OCI-LY7 (cell line): ENCODE results near the gene C5orf47. TPM values are rescaled to one million over a fixed set of nuclear protein-coding genes. Genes with fewer than 3 reads are reported as not detected.
A peak's percentile ranks its signal among the peaks of the same experiment; 100 is the strongest.

Experiments
- BruUV-seq: library from RNA; stranded (reverse); fragments of 400-500 nt; replicated peaks from 2 replicates; lab custom pipeline; 2021; lab: Mats Ljungman, UMichigan
- CTCF ChIA-PET: fragments of 300-600 bp; sonication (Branson Sonifier 250); formaldehyde crosslinking; loops from one replicate; lab custom pipeline; 2022; ENCODE audit warnings: antibody characterized with exemption; ENCODE audit not compliant: unreplicated experiment; lab: Charles Lee
- POLR2A ChIA-PET: fragments of 300-600 bp; sonication (Branson Sonifier 250); formaldehyde crosslinking; loops from one replicate; lab custom pipeline; 2022; ENCODE audit warnings: antibody characterized with exemption; lab: Charles Lee
- DNase-seq: peaks from one replicate; pipeline ENCODE4 v3.0.0-alpha.2; 2015; ENCODE audit warnings: low spot score
- H2AFZ ChIP-seq: fragments of 200-600 bp; sonication (generic), shearing (Covaris generic); 2 replicates; pipeline ENCODE4 v1.6.1; 2014; ENCODE audit warnings: mild to moderate bottlenecking, antibody characterized with exemption, low read length, moderate library complexity
- H3K27ac ChIP-seq: fragments of 200-600 bp; sonication (generic); 2 replicates; pipeline ENCODE4 v1.5.1; 2014; ENCODE audit warnings: mixed run types, low read depth, mild to moderate bottlenecking, moderate library complexity, low read length, inconsistent platforms; ENCODE audit not compliant: poor library complexity, severe bottlenecking
- H3K36me3 ChIP-seq: fragments of 200-600 bp; sonication (generic); 2 replicates; pipeline ENCODE4 v1.6.1; 2014; ENCODE audit warnings: mild to moderate bottlenecking, antibody characterized with exemption, low read length, moderate library complexity, mixed read lengths; ENCODE audit not compliant: insufficient read depth
- H3K4me1 ChIP-seq: fragments of 200-600 bp; sonication (generic); 2 replicates; pipeline ENCODE4 v1.5.1; 2014; ENCODE audit warnings: mild to moderate bottlenecking, low read length; ENCODE audit not compliant: insufficient read depth, poor library complexity, severe bottlenecking
- H3K4me2 ChIP-seq: fragments of 200-600 bp; sonication (generic); 2 replicates; pipeline ENCODE4 v1.6.1; 2014; ENCODE audit warnings: mild to moderate bottlenecking, low read length
- H3K4me3 ChIP-seq: fragments of 200-600 bp; sonication (generic); 2 replicates; pipeline ENCODE4 v1.5.1; 2014; ENCODE audit warnings: mild to moderate bottlenecking, low read depth, low read length; ENCODE audit not compliant: poor library complexity, severe bottlenecking
- H3K79me2 ChIP-seq: fragments of 200-600 bp; sonication (generic); 2 replicates; pipeline ENCODE4 v1.6.1; 2016; ENCODE audit warnings: low read depth, mild to moderate bottlenecking, low read length, moderate library complexity, mixed read lengths; ENCODE audit not compliant: insufficient read depth
- H3K9me2 ChIP-seq: fragments of 200-600 bp; sonication (generic); 2 replicates; pipeline ENCODE4 v1.6.1; 2016; ENCODE audit warnings: mild to moderate bottlenecking, low read length, mixed read lengths; ENCODE audit not compliant: insufficient read depth
- H3K9me3 ChIP-seq: fragments of 200-600 bp; sonication (generic); 2 replicates; pipeline ENCODE4 v1.6.1; 2014; ENCODE audit warnings: mild to moderate bottlenecking, mixed run types, low read length, mixed read lengths
- H4K20me1 ChIP-seq: fragments of 200-600 bp; sonication (generic); 2 replicates; pipeline ENCODE4 v1.6.1; 2014; ENCODE audit warnings: mild to moderate bottlenecking, antibody characterized with exemption, low read length, moderate library complexity, mixed read lengths; ENCODE audit not compliant: insufficient read depth
- CTCF ChIP-seq: fragments of 200-600 bp; sonication (generic); conservative IDR thresholded peaks from 2 replicates; pipeline ENCODE4 v1.5.1; 2014; ENCODE audit warnings: mild to moderate bottlenecking, antibody characterized with exemption, low read length, moderate library complexity, mixed read lengths
- EZH2phosphoT487 ChIP-seq: fragments of 200-600 bp; sonication (generic); IDR thresholded peaks from 2 replicates; pipeline ENCODE4 v1.6.1; 2018; ENCODE audit warnings: low read depth, borderline replicate concordance, mild to moderate bottlenecking, mixed run types, antibody characterized with exemption, low read length, moderate library complexity, mixed read lengths
- intact Hi-C: fragments of 100-400 bp; cut with micrococcal nuclease; formaldehyde crosslinking; loops from one replicate; pipeline ENCODE4 v1.10.0; 2022; ENCODE audit not compliant: unreplicated experiment
- total RNA-seq, 2 experiments: library from RNA; depleted of rRNA in 1 of 2; stranded (reverse); fragments of >200 nt in 1 of 2; shearing (Covaris generic) in 1 of 2; gene quantifications; 2 replicates each; pipeline ENCODE4 v1.2.3, GENCODE V29; 2014 to 2022

Gene C5orf47
- total RNA-seq, 2 experiments from 2014 or later = not detected

DNA sequence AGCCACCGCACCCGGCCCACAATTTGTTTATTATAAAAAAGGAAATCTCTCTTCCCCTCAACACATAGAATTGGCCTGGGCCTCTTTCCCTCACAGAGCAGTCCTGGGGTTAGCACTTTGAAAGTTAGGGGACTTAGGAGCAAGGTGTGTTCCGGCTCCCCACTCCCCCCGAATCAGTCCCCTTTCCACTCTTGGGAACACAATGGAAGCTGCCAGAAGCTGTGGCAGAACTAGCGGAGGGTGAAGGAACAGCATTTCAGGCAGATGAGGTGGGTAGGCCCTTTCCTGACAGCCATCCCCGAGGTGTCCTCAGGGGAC lies 16.4 kb upstream of the C5orf47 start:
- intact Hi-C loops = loop anchor here (2.0 to 5.0 kb wide), 4 partner anchors 45 to 228 kb away; partner anchors contain the start of gene CPEB4

GRCh38 chr5:173972925-173973615 lies 15.9 kb upstream of the C5orf47 start:
- H3K27ac ChIP-seq = no peak overlapping the region
- H3K36me3 ChIP-seq = no peaks in the 10 kb centered on the region
- H4K20me1 ChIP-seq = no peaks in the 10 kb centered on the region
- ChIA-PET CTCF (interaction anchor here (0.6 to 2.5 kb wide), 10 partner anchors 11 to 359 kb away, joined by 3 to 13 read pairs (median 4); no protein-coding TSS in a partner anchor), POLR2A (interaction anchor here (0.5 to 3.4 kb wide), 4 partner anchors 124 to 356 kb away, joined by 3 to 26 read pairs (median 4); partner anchors contain the start of gene BOD1)
- DNase-seq = peak; percentile 85
- TF ChIP-seq CTCF = peak; percentile 95
- TF ChIP-seq EZH2phosphoT487 = no peak
- no peaks in the 10 kb centered on the region for H3K79me2 ChIP-seq
- peaks cover 29% of the 10 kb centered on the region for H3K4me1 ChIP-seq
- no peaks in the 10 kb centered on the region for H3K9me3 ChIP-seq
- peak overlapping the region; percentile 98 for H2AFZ ChIP-seq
- H3K4me3 ChIP-seq = peak overlapping the region; percentile 51
- H3K9me2 ChIP-seq = no peaks in the 10 kb centered on the region
- peak overlapping the region; percentile 74 for H3K4me2 ChIP-seq
- intact Hi-C loops = loop anchor here (1.0 to 5.0 kb wide), 6 partner anchors 46 to 354 kb away; partner anchors contain the start of gene CPEB4
- BruUV-seq = no TSS peak

More for the DNA sequence above, 16.4 kb upstream of the C5orf47 start:
- H3K9me3 ChIP-seq = no peaks in the 10 kb centered on the region
- no peaks in the 10 kb centered on the region for H3K36me3 ChIP-seq
- no peaks in the 10 kb centered on the region for H4K20me1 ChIP-seq
- peak overlapping the region; percentile 98; the same call in 1 of the 2 replicates for H2AFZ ChIP-seq
- DNase-seq = no peak
- no peak overlapping the region for H3K4me3 ChIP-seq
- H3K79me2 ChIP-seq = no peaks in the 10 kb centered on the region
- TF ChIP-seq EZH2phosphoT487 (no peak), CTCF (no peak)
- BruUV-seq = no TSS peak
- peak overlapping the region; percentile 74 for H3K4me2 ChIP-seq
- no peaks in the 10 kb centered on the region for H3K9me2 ChIP-seq
- POLR2A ChIA-PET = interaction anchor here (0.5 to 3.4 kb wide), 3 partner anchors 150 to 356 kb away, joined by 3 to 26 read pairs (median 5); partner anchors contain the start of gene BOD1
- no peak overlapping the region for H3K27ac ChIP-seq
- peaks cover 29% of the 10 kb centered on the region for H3K4me1 ChIP-seq
- CTCF ChIA-PET = interaction anchor here (0.6 to 2.5 kb wide), 4 partner anchors 29 to 358 kb away, joined by 3 to 13 read pairs (median 4); no protein-coding TSS in a partner anchor
